Left lung (tissue), 10 donors: ENCODE measurements around the gene CHRD. TPM values are rescaled to one million over a fixed set of nuclear protein-coding genes. Genes with fewer than 3 reads are reported as not detected.

Experiments
- ATAC-seq: fragments of 200-7000 bp; cut with Tn5 transposase; one replicate; pipeline ENCODE4 v1.9.1; 2020; ENCODE audit warnings: moderate library complexity
- DNase-seq, 4 donors: peaks; one replicate each; pipeline ENCODE4 v3.0.0-alpha.2; 2013 to 2020
- H3K27ac ChIP-seq, 2 donors: fragments of 200-600 bp; sonication (generic) in 1 of 2; one replicate each; pipeline versions ENCODE4 v1.5.0 to v1.8.0; 2020 to 2021
- H3K27me3 ChIP-seq, 2 donors: fragments of 200-600 bp; sonication (generic) in 1 of 2; one replicate each; pipeline versions ENCODE4 v1.5.0 to v1.8.0; 2020 to 2021
- H3K36me3 ChIP-seq, 2 donors: fragments of 200-600 bp; sonication (generic) in 1 of 2; one replicate each; pipeline versions ENCODE4 v1.5.0 to v1.8.0; 2020 to 2021
- H3K4me1 ChIP-seq, 2 donors: fragments of 200-600 bp; one replicate each; pipeline ENCODE4 v1.8.0; 2021
- H3K4me3 ChIP-seq, 2 donors: fragments of 200-600 bp; sonication (generic) in 1 of 2; one replicate each; pipeline versions ENCODE4 v1.5.0 to v1.8.0; 2020 to 2021; ENCODE audit warnings: mild to moderate bottlenecking in 1 of 2
- H3K9me3 ChIP-seq, 2 donors: fragments of 200-600 bp; sonication (generic) in 1 of 2; one replicate each; pipeline versions ENCODE4 v1.5.0 to v1.8.0; 2020 to 2021
- intact Hi-C, 2 donors: fragments of 100-400 bp; cut with DNase I; formaldehyde crosslinking; loops; one replicate each; pipeline versions ENCODE4 v1.11.2 to v1.14.2; 2022
- polyA plus RNA-seq, 6 donors: library from polyadenylated mRNA; unstranded; fragments of 120-200 nt; gene quantifications; one replicate each; pipeline ENCODE4 v1.2.1, GENCODE V29; 2013; ENCODE audit not compliant: insufficient read length in 6 of 6
- total RNA-seq, 2 donors: library from RNA; stranded (reverse); fragmentation: NEBNext Ultra II Directional; extraction: Animal tissue kit (Norgen Biotek cat#: 25700); gene quantifications; one replicate each; pipeline ENCODE4 v1.2.1, GENCODE V29; 2021
- TF ChIP-seq, protein P1 (sequence below), 2 donors: fragments of 200-600 bp; sonication (generic) in 1 of 2; IDR thresholded peaks; one replicate each; pipeline versions ENCODE4 v1.5.0 to v1.8.0; 2021; ENCODE audit warnings: antibody characterized with exemption in 2 of 2
- donor health status: DM: no; HTN: yes; CAD: no.
- donor health status: DM: no; HTN: no; CAD: no.

CHRD gene
- total and polyA plus RNA-seq, 8 donors: 5.6 to 19.0 (median 13.2) TPM

DNA sequence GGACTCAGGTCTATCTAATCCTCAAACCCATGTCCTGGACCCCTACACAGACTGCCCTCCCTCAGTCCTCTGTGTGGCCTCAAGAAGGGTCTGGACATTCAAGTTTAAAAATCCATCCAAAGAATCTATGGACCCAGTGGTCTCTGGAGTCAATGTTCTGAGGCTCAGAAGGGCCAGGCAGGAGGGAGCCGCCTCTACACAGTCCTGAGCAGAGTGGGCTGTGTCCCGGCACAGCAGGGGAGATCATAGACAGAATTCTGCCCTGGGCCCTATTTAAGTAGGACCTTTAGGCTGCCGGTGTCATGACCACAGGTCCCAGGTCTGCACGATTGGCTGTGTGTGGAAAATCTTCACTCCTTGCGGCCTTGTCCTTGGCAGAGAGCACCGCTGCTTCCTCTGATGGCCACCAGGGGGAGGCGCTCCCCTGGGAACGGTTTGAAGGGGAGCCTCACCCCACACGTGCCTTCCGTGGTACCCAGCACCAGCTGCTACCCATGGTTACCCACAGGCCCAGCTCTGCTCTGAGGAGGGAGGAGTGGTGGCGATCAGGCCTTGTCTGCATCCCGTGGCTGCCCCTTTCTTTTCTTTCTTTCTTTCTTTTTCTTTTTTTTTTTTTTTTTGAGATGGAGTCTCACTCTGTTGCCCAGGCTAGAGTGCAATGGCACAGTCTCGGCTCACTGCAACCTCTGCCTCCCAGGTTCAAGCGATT, 37.9 kb downstream of the CHRD start:
- peak; percentile 98 for ATAC-seq
- intact Hi-C loops: loop anchor here in 1 of 2 donors (5.0 kb wide), 1 partner anchor 125 kb away; no protein-coding TSS in a partner anchor
- H3K27ac ChIP-seq: no peak overlapping the region
- no peaks in the 10 kb centered on the region for H3K36me3 ChIP-seq
- no peaks in the 10 kb centered on the region for H3K4me1 ChIP-seq
- H3K9me3 ChIP-seq: peaks cover 0 to under 1% of the 10 kb centered on the region in 2 donors
- DNase-seq: peak; percentile 39 to 90 (median 69)
- no peak overlapping the region for H3K4me3 ChIP-seq
- H3K27me3 ChIP-seq: no peaks in the 10 kb centered on the region
- TF ChIP-seq, protein P1, sequence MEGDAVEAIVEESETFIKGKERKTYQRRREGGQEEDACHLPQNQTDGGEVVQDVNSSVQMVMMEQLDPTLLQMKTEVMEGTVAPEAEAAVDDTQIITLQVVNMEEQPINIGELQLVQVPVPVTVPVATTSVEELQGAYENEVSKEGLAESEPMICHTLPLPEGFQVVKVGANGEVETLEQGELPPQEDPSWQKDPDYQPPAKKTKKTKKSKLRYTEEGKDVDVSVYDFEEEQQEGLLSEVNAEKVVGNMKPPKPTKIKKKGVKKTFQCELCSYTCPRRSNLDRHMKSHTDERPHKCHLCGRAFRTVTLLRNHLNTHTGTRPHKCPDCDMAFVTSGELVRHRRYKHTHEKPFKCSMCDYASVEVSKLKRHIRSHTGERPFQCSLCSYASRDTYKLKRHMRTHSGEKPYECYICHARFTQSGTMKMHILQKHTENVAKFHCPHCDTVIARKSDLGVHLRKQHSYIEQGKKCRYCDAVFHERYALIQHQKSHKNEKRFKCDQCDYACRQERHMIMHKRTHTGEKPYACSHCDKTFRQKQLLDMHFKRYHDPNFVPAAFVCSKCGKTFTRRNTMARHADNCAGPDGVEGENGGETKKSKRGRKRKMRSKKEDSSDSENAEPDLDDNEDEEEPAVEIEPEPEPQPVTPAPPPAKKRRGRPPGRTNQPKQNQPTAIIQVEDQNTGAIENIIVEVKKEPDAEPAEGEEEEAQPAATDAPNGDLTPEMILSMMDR (IDR thresholded peaks at IDR 0.05): peak; percentile 79 to 85

DNA sequence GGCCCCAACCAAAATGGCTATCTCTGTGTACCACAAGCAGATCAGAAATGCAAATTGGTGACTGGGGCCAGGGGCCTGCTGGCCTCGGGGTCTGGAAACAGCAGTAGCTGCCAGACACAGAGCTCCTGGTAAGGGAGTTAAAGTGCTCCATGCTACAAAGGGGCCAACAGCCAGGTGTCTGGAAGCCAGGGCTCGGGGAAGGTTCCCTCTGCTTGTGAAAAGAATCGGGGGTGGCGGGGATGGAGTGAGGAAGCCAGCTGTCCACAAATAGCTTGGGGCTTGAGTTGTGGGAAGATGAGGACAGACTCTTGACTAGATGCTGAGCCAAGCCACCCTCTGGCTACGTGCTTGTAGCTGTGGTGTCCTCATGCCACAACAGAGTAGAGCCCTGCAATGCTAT, 39.3 kb downstream of the CHRD start:
- no peaks in the 10 kb centered on the region for H3K4me1 ChIP-seq
- intact Hi-C loops: loop anchor here in 1 of 2 donors (5.0 kb wide), 1 partner anchor 123 kb away; no protein-coding TSS in a partner anchor
- TF ChIP-seq, protein P1 (IDR thresholded peaks at IDR 0.05): no peak
- peak in 2 of 4 donors; percentile 8 to 31 for DNase-seq
- H3K27me3 ChIP-seq: no peaks in the 10 kb centered on the region
- H3K27ac ChIP-seq: no peak overlapping the region
- no peak for ATAC-seq
- H3K36me3 ChIP-seq: no peaks in the 10 kb centered on the region
- no peak overlapping the region for H3K4me3 ChIP-seq
- peaks cover 0 to 3% of the 10 kb centered on the region in 2 donors for H3K9me3 ChIP-seq

DNA sequence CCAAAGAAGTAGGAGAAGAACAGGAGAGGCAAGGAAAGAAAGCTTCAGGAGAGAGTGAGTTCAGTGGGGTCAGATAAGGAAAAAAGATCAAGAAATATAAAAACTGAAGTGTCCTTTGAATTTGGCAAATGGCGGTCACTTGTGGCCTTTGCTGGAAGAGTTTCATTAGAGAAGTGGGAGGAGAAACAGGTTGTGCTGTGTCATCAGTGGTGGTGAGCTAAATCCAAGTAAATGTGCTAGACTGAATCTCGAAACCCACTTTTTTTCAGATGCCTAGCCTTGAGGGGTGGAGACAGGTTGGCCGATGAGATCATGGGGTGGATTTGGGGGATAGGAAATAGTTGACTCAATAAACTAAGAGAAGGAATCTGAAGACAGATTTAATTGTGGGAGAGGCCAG, 43.7 kb downstream of the CHRD start:
- intact Hi-C loops: no loop called here
- no peaks in the 10 kb centered on the region for H3K27me3 ChIP-seq
- no peaks in the 10 kb centered on the region for H3K4me1 ChIP-seq
- DNase-seq (no peak), ATAC-seq (peak; percentile 51)
- H3K36me3 ChIP-seq: no peaks in the 10 kb centered on the region
- H3K27ac ChIP-seq: no peak overlapping the region
- H3K9me3 ChIP-seq: peaks cover 0 to 3% of the 10 kb centered on the region in 2 donors
- TF ChIP-seq, protein P1 (IDR thresholded peaks at IDR 0.05): no peak
- no peak overlapping the region for H3K4me3 ChIP-seq

DNA sequence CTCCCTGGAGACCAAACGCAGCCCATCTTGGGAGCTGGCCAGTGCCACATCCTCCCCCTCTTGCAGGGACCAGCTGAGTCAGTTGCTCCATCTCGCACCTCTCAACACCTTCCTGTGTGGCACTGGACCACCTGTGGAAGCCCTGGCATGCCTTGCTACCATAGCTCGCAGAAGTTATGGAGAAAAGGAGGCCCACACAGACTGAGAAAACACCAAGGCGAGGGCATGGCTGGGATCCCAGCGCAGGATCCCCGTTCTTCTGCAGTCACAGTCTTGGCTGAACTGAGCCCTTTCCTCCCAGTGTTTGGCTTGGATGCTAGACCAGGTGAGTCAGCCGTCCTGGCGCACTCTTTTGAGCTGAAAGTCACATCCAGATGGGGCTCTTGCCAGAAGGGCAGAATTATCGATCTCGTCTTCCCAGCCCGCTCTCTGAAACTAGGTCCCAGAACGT, 46.9 kb downstream of the CHRD start:
- no peak for DNase-seq
- ATAC-seq: no peak
- TF ChIP-seq, protein P1 (IDR thresholded peaks at IDR 0.05): no peak
- Histone ChIP-seq H3K27ac (no peak overlapping the region), H3K4me1 (no peaks in the 10 kb centered on the region), H3K27me3 (no peaks in the 10 kb centered on the region), H3K36me3 (no peaks in the 10 kb centered on the region), H3K9me3 (peaks cover 0 to 3% of the 10 kb centered on the region in 2 donors), H3K4me3 (no peak overlapping the region)
- intact Hi-C loops: no loop called here

DNA sequence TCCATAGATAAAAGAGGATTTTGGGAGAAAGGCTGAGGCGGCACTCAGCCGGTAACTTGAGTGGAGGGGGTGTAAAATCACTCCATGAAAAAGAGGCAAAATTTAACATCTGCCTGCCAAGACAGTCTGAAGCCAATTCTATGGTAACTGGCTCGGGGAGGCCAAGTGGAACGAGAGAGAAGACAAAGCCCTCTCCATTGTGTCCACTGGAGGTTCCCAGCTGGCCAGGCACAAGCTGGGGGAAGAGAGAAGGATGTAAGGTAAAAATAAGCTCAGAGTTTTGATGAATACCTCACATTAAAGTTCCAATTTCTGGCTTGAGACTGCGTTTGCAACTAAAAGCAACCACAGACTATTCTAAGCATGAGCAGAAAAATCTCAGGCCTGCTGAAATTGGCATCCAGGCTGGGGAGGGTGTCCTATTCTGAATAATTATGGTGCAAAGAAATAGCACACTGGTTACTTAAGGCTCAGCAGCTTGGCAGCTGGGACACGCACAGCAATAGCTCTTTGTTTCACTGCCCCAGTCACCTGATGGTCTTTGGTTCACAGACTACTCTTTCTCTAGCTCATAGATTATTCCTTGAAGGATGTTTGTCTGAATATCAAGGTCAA, 48.8 kb downstream of the CHRD start:
- no peak overlapping the region for H3K27ac ChIP-seq
- H3K4me1 ChIP-seq: no peaks in the 10 kb centered on the region
- no peak overlapping the region for H3K4me3 ChIP-seq
- H3K9me3 ChIP-seq: no peaks in the 10 kb centered on the region
- no peak for DNase-seq
- no peak for ATAC-seq
- H3K27me3 ChIP-seq: no peaks in the 10 kb centered on the region
- no peaks in the 10 kb centered on the region for H3K36me3 ChIP-seq
- TF ChIP-seq, protein P1 (IDR thresholded peaks at IDR 0.05): no peak
- intact Hi-C loops: no loop called here
